ENCODE measurements around the gene KIAA0232. TPM values are rescaled to one million over a fixed set of nuclear protein-coding genes. Genes with fewer than 3 reads are reported as not detected.
A peak's percentile ranks its signal among the peaks of the same experiment; 100 is the strongest.

Gene KIAA0232
- total RNA-seq, 1 donor from 2014 or later, result 20.9 TPM

GRCh38 chr4:6920171-6920570 is 137.6 kb downstream of the KIAA0232 start:
- ATAC-seq, result no peak

GRCh38 chr4:6923507-6923906 is 141.0 kb downstream of the KIAA0232 start:
- no peak for ATAC-seq

- no peak for ATAC-seq
Measured at GRCh38 chr4:6924361-6924779, 141.8 kb downstream of the KIAA0232 start.

- ATAC-seq, result no peak
Measured at GRCh38 chr4:6925357-6925836, 142.9 kb downstream of the KIAA0232 start.

- ATAC-seq, result peak; percentile 27
Measured at GRCh38 chr4:6926081-6926480, 143.6 kb downstream of the KIAA0232 start.

GRCh38 chr4:6926681-6927478 is 144.4 kb downstream of the KIAA0232 start:
- ATAC-seq, result peak; percentile 8

GRCh38 chr4:6928081-6928480 is 145.6 kb downstream of the KIAA0232 start:
- ATAC-seq, result no peak

- ATAC-seq, result no peak
Measured at GRCh38 chr4:6929339-6929811, 146.8 kb downstream of the KIAA0232 start.

- ATAC-seq, result no peak
Measured at GRCh38 chr4:6929812-6930464, 147.4 kb downstream of the KIAA0232 start.

- ATAC-seq, result no peak
Measured at GRCh38 chr4:6932475-6932874, 149.9 kb downstream of the KIAA0232 start.

- ATAC-seq, result no peak
Measured at GRCh38 chr4:6932918-6933317, 150.4 kb downstream of the KIAA0232 start.

Other genes starting within 250 kb of the KIAA0232 start
- 11.0 TPM for gene MAN2B2, start 207.5 kb upstream of the KIAA0232 start, total RNA-seq
- 157 TPM for gene MRFAP1, start 142.0 kb upstream of the KIAA0232 start, total RNA-seq
- gene S100P, start 88.8 kb upstream of the KIAA0232 start, total RNA-seq, result 1,144 TPM
- gene MRFAP1L1, start 72.9 kb upstream of the KIAA0232 start, total RNA-seq, result 28.1 TPM
- gene BLOC1S4, start 66.6 kb upstream of the KIAA0232 start, total RNA-seq, result 9.8 TPM
- gene TBC1D14, start 127.1 kb downstream of the KIAA0232 start, total RNA-seq, result 48.1 TPM